OCI-LY7 (cell line): ENCODE results near the gene PLIN5.

Experiments
- EZH2phosphoT487 ChIP-seq: fragments of 200-600 bp; sonication (generic); IDR thresholded peaks from 2 replicates; pipeline ENCODE4 v1.6.1; 2018; ENCODE audit warnings: low read depth, borderline replicate concordance, mild to moderate bottlenecking, mixed run types, antibody characterized with exemption, low read length, moderate library complexity, mixed read lengths
- TF ChIP-seq, protein P1 (sequence below): fragments of 200-600 bp; sonication (generic); conservative IDR thresholded peaks from 2 replicates; pipeline ENCODE4 v1.5.1; 2014; ENCODE audit warnings: mild to moderate bottlenecking, antibody characterized with exemption, low read length, moderate library complexity, mixed read lengths

DNA sequence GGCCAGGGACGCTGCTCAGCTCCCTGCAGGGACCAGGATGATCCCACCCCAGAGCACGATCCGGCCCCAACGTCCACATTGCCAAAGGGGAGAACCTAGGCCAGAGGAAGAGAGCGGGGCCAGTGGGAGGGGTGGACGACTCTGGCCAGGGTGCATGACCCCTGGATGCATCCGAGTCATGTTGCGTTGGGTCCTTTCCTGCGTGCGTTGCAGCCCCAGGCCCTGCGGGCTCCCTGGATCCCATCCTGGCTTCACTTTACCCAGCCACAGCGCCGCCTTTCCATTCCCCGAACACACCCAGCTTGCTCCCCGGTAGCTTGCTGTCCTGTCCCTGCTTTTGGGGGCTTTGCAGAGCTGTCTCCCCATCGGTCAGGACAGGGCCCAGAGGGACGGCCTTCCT, 27.2 kb downstream of the PLIN5 start:
- TF ChIP-seq, protein P1, sequence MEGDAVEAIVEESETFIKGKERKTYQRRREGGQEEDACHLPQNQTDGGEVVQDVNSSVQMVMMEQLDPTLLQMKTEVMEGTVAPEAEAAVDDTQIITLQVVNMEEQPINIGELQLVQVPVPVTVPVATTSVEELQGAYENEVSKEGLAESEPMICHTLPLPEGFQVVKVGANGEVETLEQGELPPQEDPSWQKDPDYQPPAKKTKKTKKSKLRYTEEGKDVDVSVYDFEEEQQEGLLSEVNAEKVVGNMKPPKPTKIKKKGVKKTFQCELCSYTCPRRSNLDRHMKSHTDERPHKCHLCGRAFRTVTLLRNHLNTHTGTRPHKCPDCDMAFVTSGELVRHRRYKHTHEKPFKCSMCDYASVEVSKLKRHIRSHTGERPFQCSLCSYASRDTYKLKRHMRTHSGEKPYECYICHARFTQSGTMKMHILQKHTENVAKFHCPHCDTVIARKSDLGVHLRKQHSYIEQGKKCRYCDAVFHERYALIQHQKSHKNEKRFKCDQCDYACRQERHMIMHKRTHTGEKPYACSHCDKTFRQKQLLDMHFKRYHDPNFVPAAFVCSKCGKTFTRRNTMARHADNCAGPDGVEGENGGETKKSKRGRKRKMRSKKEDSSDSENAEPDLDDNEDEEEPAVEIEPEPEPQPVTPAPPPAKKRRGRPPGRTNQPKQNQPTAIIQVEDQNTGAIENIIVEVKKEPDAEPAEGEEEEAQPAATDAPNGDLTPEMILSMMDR = no peak
- TF ChIP-seq EZH2phosphoT487 = no peak
